IPS-15b (cell line): Measurements from ENCODE around the gene ZBTB8B.
"Not testable (repeated sequence)": the region's sequence is repeated elsewhere in the genome, so short reads cannot be mapped to it uniquely, and the experiment has no call there.

Experiments
- H3K27me3 ChIP-seq: one replicate; pipeline ENCODE4 v1.6.1; 2013; ENCODE audit warnings: low read length; ENCODE audit not compliant: control insufficient read depth, insufficient read depth
- H3K36me3 ChIP-seq: one replicate; pipeline ENCODE4 v1.6.1; 2013; ENCODE audit warnings: low read length; ENCODE audit not compliant: control insufficient read depth, insufficient read depth
- H3K4me1 ChIP-seq: one replicate; pipeline ENCODE4 v1.6.1; 2013; ENCODE audit warnings: mild to moderate bottlenecking, low read length; ENCODE audit not compliant: control insufficient read depth, insufficient read depth
- H3K4me3 ChIP-seq: one replicate; pipeline ENCODE4 v1.5.1; 2013; ENCODE audit warnings: low read depth, low read length
- H3K9ac ChIP-seq: one replicate; pipeline ENCODE4 v1.6.1; 2013; ENCODE audit warnings: low read depth, mild to moderate bottlenecking, low read length
- H3K9me3 ChIP-seq: one replicate; pipeline ENCODE4 v1.6.1; 2013; ENCODE audit warnings: mild to moderate bottlenecking, low read length; ENCODE audit not compliant: control insufficient read depth, insufficient read depth

The ZBTB8B gene

DNA sequence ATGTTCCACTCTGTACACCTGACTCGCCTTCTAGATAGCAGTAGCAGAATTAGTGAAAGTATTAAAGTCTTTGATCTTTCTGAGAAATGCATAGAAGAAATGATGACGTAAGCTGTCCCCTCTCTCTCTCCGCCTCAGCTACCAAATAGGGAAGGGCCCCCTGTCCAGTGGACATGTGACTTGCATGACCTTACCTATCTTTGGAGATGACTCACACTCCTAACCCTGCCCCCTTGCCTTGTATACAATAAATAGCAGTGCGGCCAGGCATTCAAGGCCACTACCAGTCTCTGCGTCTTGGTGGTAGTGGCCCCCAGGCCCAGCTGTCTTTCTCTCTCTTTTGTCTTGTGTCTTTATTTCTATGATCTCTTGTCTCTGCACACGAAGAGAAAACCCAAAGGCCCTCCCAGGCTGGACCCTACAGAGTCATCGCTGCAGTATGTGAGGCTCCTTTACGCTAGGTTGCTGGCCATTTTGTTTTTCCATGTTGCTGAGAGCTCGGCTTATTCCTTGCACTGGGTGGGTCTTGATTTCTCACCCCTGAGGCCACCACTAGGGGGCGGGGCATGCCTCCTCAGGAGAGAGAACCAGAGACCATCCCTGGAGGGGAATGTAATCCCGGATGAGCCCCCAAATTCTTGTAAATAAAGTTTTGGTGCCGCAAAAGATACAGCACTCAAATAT lies 16.0 kb upstream of the ZBTB8B start:
- Histone ChIP-seq H3K9ac (no peak overlapping the region), H3K4me3 (peak overlapping the region; percentile 13)

DNA sequence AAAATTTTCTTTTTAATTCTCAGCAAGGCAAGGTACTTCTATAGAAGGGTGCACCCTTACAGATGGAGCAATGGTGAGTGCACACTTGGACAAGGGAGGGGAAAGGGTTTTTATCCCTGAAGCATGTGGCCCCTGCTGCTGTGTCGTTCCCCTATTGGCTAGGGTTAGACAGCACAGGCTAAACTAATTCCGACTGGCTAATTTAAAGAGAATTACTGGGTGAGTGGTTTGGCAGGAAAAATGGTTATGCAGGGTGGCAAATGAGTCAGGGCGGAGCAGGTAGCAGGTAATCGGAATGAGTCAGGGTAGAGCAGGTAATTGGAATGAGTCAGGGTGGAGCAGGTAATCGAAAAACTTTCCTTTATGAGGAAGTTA lies 15.4 kb upstream of the ZBTB8B start:
- not testable (repeated sequence) for H3K9me3 ChIP-seq, H3K36me3 ChIP-seq, H3K9ac ChIP-seq, H3K4me3 ChIP-seq, H3K27me3 ChIP-seq
- H3K4me1 ChIP-seq, result peaks cover 21% of the 10 kb centered on the region

More for the DNA sequence above, 16.0 kb upstream of the ZBTB8B start:
- Histone ChIP-seq H3K27me3 (no peaks in the 10 kb centered on the region), H3K36me3 (no peaks in the 10 kb centered on the region), H3K9me3 (no peaks in the 10 kb centered on the region), H3K4me1 (peaks cover 23% of the 10 kb centered on the region)

DNA sequence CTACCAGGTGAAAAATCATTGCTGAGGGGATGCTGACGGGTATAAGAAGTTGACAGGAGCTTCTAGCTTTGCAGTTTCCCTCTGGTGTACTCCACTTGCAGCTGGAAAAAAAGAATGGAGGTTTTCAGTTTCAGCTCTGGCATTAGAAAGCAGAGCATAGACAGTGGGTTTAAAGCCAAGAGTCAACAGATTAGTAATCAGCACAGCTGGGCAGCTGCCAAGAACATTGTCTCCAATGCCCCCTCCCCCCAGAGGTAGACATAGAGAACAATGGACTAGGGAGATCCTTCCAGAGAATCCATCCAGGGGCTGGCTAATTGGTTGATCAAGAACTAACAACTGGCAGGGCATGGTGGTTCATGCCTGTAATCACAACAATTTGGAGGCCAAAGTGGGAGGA lies 10.1 kb upstream of the ZBTB8B start:
- Histone ChIP-seq H3K9me3 (no peaks in the 10 kb centered on the region), H3K27me3 (no peaks in the 10 kb centered on the region), H3K9ac (no peak overlapping the region), H3K4me3 (no peak overlapping the region), H3K4me1 (no peaks in the 10 kb centered on the region), H3K36me3 (no peaks in the 10 kb centered on the region)

DNA sequence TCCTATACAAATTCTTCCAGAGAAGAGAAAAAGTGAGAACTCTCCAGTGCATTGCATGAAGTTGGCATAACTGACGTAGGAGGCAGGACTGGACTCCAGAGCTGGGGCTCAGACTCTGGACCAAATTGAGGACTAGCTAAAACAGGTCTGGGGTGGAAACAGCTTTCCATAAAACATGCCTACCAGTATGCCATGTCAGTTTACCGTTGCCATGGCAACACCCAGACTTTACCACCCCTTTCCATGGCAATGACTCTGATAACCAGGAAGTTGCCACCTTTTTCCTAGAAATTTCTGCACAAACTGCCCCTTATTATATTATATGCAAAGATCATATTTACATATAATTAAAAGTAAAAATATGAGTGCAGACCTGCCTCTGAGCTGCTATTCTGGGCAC lies 8.9 kb upstream of the ZBTB8B start:
- Histone ChIP-seq H3K27me3 (no peaks in the 10 kb centered on the region), H3K9ac (no peak overlapping the region), H3K4me1 (no peaks in the 10 kb centered on the region), H3K4me3 (no peak overlapping the region), H3K36me3 (no peaks in the 10 kb centered on the region), H3K9me3 (no peaks in the 10 kb centered on the region)

DNA sequence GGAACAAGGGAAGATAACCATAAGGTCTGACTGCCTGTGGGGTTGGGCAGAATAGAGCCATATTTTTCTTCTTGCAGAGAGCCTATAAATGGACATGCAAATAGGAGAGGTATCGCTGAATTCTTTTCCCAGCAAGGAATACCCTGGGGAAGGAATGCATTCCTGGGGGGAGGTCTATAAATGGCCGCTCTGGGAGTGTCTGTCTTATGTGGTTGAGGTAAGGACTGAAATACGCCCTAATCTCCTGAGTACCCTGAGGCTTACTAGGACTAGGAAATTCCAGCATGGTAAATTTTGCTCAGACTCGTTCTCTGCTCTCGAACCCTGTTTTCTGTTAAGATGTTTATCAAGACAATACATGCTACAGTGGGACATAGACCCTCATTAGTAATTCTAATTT lies 6.1 kb upstream of the ZBTB8B start:
- H3K9ac ChIP-seq, H3K36me3 ChIP-seq, H3K27me3 ChIP-seq, H3K9me3 ChIP-seq, H3K4me3 ChIP-seq, H3K4me1 ChIP-seq: not testable (repeated sequence)

DNA sequence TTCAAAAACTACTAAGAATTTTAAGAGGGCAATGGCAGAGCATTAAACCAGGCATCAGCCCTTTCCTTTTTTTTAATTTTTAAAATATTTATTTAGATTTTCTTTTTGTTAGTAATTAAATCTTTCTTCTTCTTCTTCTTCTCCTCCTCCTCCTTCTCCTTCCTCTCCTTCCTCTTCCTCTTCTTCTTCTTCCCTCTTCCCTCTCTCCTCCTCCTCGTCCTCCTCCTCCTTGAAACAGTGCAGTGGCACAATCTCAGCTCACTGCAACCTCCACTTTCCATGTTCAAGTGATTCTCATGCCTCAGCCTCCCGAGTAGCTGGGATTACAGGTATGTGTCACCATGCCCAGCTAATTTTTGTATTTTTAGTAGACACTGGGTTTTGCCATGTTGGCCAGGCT lies 1.9 kb upstream of the ZBTB8B start:
- not testable (repeated sequence) for H3K4me3 ChIP-seq, H3K36me3 ChIP-seq, H3K9me3 ChIP-seq, H3K4me1 ChIP-seq, H3K27me3 ChIP-seq, H3K9ac ChIP-seq

DNA sequence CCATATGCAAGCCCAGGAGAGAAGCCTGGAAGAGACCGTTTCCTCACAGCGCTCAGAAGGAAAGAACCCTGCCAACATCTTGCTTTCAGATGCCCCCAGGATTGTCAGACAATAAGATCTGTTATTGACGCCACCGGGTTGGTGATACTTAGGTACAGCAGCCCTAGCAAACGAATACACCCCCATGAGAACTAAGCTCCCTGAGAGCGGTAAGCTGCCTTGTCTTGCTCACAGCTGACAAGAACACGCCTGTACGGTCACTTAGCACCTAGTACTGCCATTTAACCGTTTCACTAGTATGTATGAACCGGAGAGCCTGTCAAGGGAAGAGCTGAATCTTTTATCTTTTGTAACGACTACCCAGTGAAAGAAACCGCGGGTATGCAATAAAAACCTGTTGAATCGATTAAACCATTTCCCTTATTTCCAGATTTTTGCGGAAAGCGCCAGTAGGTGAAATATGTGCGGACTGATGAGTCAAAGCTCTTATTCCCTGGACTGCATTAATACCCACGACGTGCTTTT lies 619 bp upstream of the ZBTB8B start:
- Histone ChIP-seq H3K4me1 (peaks cover 2% of the 10 kb centered on the region), H3K27me3 (peaks cover 6% of the 10 kb centered on the region), H3K9ac (peak overlapping the region; percentile 54), H3K9me3 (no peaks in the 10 kb centered on the region), H3K4me3 (peak overlapping the region; percentile 72), H3K36me3 (no peaks in the 10 kb centered on the region)

DNA sequence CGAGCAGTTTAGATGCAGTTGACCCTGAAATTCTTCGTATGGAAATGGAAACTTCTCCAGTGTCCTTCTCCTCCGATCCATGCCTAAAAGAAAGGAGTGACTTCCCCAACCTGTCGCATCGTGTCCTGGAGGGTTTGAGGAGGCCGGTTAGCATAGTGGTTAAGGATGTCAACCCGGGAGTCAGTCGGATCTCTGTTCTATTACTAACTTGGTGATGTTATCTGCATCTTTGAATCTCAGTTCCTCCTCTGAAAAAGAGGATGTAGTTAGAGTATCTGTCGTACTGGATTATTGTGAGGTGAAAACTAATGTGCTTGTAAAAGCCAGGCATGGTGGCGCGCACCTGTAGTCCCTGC lies 684 bp downstream of the ZBTB8B start:
- no peaks in the 10 kb centered on the region for H3K9me3 ChIP-seq
- H3K27me3 ChIP-seq, result peaks cover 6% of the 10 kb centered on the region
- peaks cover 2% of the 10 kb centered on the region for H3K4me1 ChIP-seq
- H3K36me3 ChIP-seq, result no peaks in the 10 kb centered on the region
- no peak overlapping the region for H3K9ac ChIP-seq
- peak overlapping the region; percentile 92 for H3K4me3 ChIP-seq

DNA sequence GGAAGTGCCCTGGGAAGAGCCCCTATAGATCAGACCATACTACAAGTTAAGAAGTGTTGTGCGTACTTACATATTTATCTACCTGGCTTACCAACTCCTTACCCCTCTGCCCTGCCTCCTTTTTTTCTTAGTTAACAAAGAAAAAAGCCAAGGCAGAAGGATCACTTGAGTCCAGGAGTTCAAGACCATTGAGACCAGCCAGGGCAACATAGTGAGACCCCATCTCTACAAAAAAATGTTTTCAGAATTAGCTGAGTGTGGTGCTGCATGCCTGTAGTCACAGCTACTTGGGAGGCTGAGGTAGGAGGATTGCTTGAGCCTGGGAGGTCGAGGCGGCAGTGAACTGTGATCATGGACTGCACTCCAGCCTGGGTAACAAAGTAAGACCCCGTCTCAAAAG lies 1.9 kb downstream of the ZBTB8B start:
- no peaks in the 10 kb centered on the region for H3K36me3 ChIP-seq
- no peak overlapping the region for H3K4me3 ChIP-seq
- no peaks in the 10 kb centered on the region for H3K9me3 ChIP-seq
- H3K9ac ChIP-seq, result no peak overlapping the region
- peaks cover 6% of the 10 kb centered on the region for H3K27me3 ChIP-seq
- peaks cover 2% of the 10 kb centered on the region for H3K4me1 ChIP-seq

DNA sequence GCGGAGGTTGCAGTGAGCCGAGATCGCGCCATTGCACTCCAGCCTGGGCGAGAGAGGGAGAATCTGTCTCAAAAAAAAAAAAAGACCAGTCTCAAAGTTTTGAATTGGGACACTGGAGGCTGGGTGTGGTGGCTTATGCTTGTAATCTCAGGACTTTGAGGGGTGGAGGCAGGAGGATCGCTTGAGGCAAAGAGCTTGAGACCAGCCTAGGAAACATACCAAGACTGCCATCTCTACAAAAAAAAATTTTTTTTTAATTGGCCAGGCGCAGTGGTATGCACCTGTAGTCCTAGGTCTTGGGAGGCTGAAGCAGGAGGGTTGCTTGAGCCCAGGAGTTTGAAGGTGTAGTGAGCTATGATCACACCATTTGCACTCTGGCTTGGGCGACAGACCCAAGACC lies 3.9 kb downstream of the ZBTB8B start:
- Histone ChIP-seq H3K4me1 (peaks cover 2% of the 10 kb centered on the region), H3K9ac (no peak overlapping the region), H3K9me3 (no peaks in the 10 kb centered on the region), H3K36me3 (no peaks in the 10 kb centered on the region), H3K4me3 (no peak overlapping the region), H3K27me3 (peaks cover 6% of the 10 kb centered on the region)

DNA sequence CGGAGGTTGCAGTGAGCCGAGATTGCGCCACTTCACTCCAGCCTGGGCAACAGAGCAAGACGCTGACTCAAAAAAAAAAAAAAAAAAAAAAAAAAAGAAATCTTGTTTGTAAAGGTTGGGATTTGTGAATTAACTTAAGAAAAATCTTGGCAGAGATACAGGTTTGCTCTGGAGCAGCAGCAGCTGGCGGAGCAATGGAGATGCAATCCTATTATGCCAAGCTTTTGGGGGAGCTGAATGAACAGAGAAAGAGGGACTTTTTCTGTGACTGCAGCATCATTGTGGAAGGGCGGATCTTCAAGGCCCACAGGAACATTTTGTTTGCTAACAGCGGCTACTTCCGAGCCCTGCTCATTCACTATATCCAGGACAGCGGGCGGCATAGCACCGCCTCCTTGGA lies 5.6 kb downstream of the ZBTB8B start:
- Histone ChIP-seq H3K4me1 (no peaks in the 10 kb centered on the region), H3K27me3 (peaks cover 6% of the 10 kb centered on the region), H3K36me3 (no peaks in the 10 kb centered on the region), H3K9ac (no peak overlapping the region), H3K4me3 (no peak overlapping the region), H3K9me3 (no peaks in the 10 kb centered on the region)

DNA sequence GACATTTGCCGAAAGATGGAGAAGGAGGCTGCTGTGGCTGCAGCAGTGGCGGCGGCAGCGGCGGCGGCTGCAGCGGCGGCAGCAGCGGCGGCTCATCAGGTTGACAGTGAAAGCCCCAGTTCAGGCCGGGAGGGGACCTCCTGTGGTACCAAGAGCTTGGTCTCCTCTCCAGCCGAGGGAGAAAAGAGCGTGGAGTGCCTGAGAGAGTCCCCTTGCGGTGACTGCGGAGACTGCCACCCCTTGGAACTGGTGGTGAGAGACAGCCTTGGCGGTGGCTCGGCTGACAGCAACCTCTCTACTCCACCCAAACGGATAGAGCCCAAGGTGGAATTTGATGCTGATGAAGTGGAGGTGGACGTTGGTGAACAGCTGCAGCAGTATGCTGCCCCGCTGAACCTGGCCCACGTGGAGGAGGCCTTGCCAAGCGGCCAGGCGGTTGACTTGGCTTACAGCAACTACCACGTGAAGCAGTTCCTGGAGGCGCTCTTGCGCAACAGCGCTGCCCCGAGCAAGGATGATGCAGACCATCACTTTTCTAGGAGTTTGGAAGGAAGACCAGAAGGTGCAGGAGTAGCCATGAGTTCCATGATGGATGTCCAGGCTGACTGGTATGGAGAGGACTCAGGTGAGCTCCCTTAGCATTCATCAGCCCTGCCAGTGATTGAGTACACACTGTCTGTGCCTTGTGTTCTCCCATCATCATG lies 6.3 kb downstream of the ZBTB8B start:
- H3K9me3 ChIP-seq, result no peaks in the 10 kb centered on the region
- no peaks in the 10 kb centered on the region for H3K36me3 ChIP-seq
- H3K27me3 ChIP-seq, result peaks cover under 1% of the 10 kb centered on the region
- no peak overlapping the region for H3K9ac ChIP-seq
- no peaks in the 10 kb centered on the region for H3K4me1 ChIP-seq
- no peak overlapping the region for H3K4me3 ChIP-seq
